Neural progenitor cell (in vitro differentiated cells): ENCODE data around the gene LRFN4. TPM values are rescaled to one million over a fixed set of nuclear protein-coding genes. Genes with fewer than 3 reads are reported as not detected.

Source experiments
- DNase-seq: peaks from one replicate; pipeline ENCODE4 v3.0.0-alpha.2; 2016; ENCODE audit warnings: low spot score
- H2AFZ ChIP-seq: fragments of 200-600 bp; sonication (generic); replicated peaks from 2 replicates; pipeline ENCODE4 v1.6.1; 2016; ENCODE audit warnings: antibody characterized with exemption
- H3F3A ChIP-seq: fragments of 200-600 bp; sonication (generic); 2 replicates; pipeline ENCODE4 v1.6.1; 2016; ENCODE audit warnings: antibody characterized with exemption, low read depth
- H3K27ac ChIP-seq: fragments of 200-600 bp; sonication (generic); 2 replicates; pipeline ENCODE4 v1.5.1; 2016; ENCODE audit warnings: mild to moderate bottlenecking
- H3K27me3 ChIP-seq: fragments of 200-600 bp; sonication (generic); 2 replicates; pipeline ENCODE4 v1.6.1; 2016; ENCODE audit warnings: mild to moderate bottlenecking, moderate library complexity
- H3K36me3 ChIP-seq: fragments of 200-600 bp; sonication (generic); 2 replicates; pipeline ENCODE4 v1.5.1; 2016
- H3K4me1 ChIP-seq: fragments of 200-600 bp; sonication (generic); 2 replicates; pipeline ENCODE4 v1.6.1; 2016; ENCODE audit warnings: mixed run types
- H3K4me2 ChIP-seq: fragments of 200-600 bp; sonication (generic); 2 replicates; pipeline ENCODE4 v1.6.1; 2016
- H3K4me3 ChIP-seq: fragments of 200-600 bp; sonication (generic); 2 replicates; pipeline ENCODE4 v1.5.1; 2016
- H3K79me2 ChIP-seq: fragments of 200-600 bp; sonication (generic); 2 replicates; pipeline ENCODE4 v1.6.1; 2016; ENCODE audit warnings: low read depth
- H3K9ac ChIP-seq: fragments of 200-600 bp; sonication (generic); 2 replicates; pipeline ENCODE4 v1.6.1; 2016
- H3K9me3 ChIP-seq: fragments of 200-600 bp; sonication (generic); 2 replicates; pipeline ENCODE4 v1.5.1; 2016; ENCODE audit warnings: low read depth
- H4K20me1 ChIP-seq: fragments of 200-600 bp; sonication (generic); 2 replicates; pipeline ENCODE4 v1.6.1; 2016; ENCODE audit warnings: low read depth
- H3K27ac Mint-ChIP-seq: 3 replicates; pipeline ENCODE4 v1.8.0; 2021; ENCODE audit warnings: mixed read lengths
- H3K27me3 Mint-ChIP-seq: 2 replicates; pipeline ENCODE4 v1.8.0; 2022; ENCODE audit warnings: low read depth, mild to moderate bottlenecking, inconsistent platforms, moderate library complexity, mixed read lengths; ENCODE audit not compliant: insufficient read depth
- H3K36me3 Mint-ChIP-seq: 3 replicates; pipeline ENCODE4 v1.8.0; 2021; ENCODE audit warnings: mixed read lengths
- H3K4me1 Mint-ChIP-seq: 3 replicates; pipeline ENCODE4 v1.8.0; 2021; ENCODE audit warnings: mixed read lengths
- H3K4me3 Mint-ChIP-seq: 3 replicates; pipeline ENCODE4 v1.8.0; 2021; ENCODE audit warnings: mild to moderate bottlenecking, moderate library complexity, mixed read lengths
- H3K9me3 Mint-ChIP-seq: 3 replicates; pipeline ENCODE4 v1.8.0; 2020; ENCODE audit warnings: mixed read lengths
- CTCF ChIP-seq: fragments of 200-600 bp; sonication (generic); IDR thresholded peaks from 2 replicates; pipeline ENCODE4 v1.5.1; 2017; ENCODE audit warnings: antibody characterized with exemption, mild to moderate bottlenecking
- EZH2 ChIP-seq: fragments of 200-600 bp; sonication (generic); IDR thresholded peaks from 2 replicates; pipeline ENCODE4 v1.6.1; 2017; ENCODE audit warnings: antibody characterized with exemption, mild to moderate bottlenecking, moderate library complexity
- EZH2phosphoT487 ChIP-seq: fragments of 200-600 bp; sonication (generic); IDR thresholded peaks from 2 replicates; pipeline ENCODE4 v1.6.1; 2017; ENCODE audit warnings: antibody characterized with exemption
- total RNA-seq: library from RNA; depleted of rRNA; stranded (reverse); fragments of >200 nt; gene quantifications from 2 replicates; pipeline ENCODE4 v1.2.3, GENCODE V29; 2015; ENCODE audit warnings: low replicate concordance

Gene LRFN4
- total RNA-seq, 1 donor from 2014 or later: 6.7 TPM

GRCh38 chr11:66887526-66887925, 30.7 kb downstream of the LRFN4 start:
- TF ChIP-seq EZH2phosphoT487: no peak
- TF ChIP-seq EZH2: no peak
- TF ChIP-seq CTCF: no peak
- Histone ChIP-seq H3K9me3 (no peaks in the 10 kb centered on the region), H3K27ac (no peak overlapping the region), H3K36me3 (no peaks in the 10 kb centered on the region), H3K4me1 (peaks cover 21% of the 10 kb centered on the region), H3K9ac (no peak overlapping the region), H2AFZ (no peak overlapping the region), H4K20me1 (peaks cover 15% of the 10 kb centered on the region), H3K4me3 (no peak overlapping the region), H3K79me2 (no peaks in the 10 kb centered on the region), H3F3A (peaks cover 19% of the 10 kb centered on the region), H3K4me2 (no peak overlapping the region), H3K27me3 (no peaks in the 10 kb centered on the region)
- H3K27me3 Mint-ChIP-seq: peaks cover 3% of the 10 kb centered on the region
- no peak for DNase-seq
- H3K4me1 Mint-ChIP-seq: peaks cover 52% of the 10 kb centered on the region
- no peaks in the 10 kb centered on the region for H3K9me3 Mint-ChIP-seq
- H3K36me3 Mint-ChIP-seq: no peaks in the 10 kb centered on the region
- H3K4me3 Mint-ChIP-seq: no peak overlapping the region
- no peak overlapping the region for H3K27ac Mint-ChIP-seq

GRCh38 chr11:66888282-66888681, 31.4 kb downstream of the LRFN4 start:
- Histone ChIP-seq H3K79me2 (no peaks in the 10 kb centered on the region), H3F3A (peaks cover 14% of the 10 kb centered on the region), H3K4me2 (no peak overlapping the region), H2AFZ (no peak overlapping the region), H4K20me1 (peaks cover 15% of the 10 kb centered on the region), H3K4me1 (peaks cover 19% of the 10 kb centered on the region), H3K9me3 (no peaks in the 10 kb centered on the region), H3K4me3 (no peak overlapping the region), H3K36me3 (no peaks in the 10 kb centered on the region), H3K27ac (no peak overlapping the region), H3K27me3 (no peaks in the 10 kb centered on the region), H3K9ac (no peak overlapping the region)
- no peaks in the 10 kb centered on the region for H3K9me3 Mint-ChIP-seq
- H3K4me1 Mint-ChIP-seq: peaks cover 51% of the 10 kb centered on the region
- H3K36me3 Mint-ChIP-seq: no peaks in the 10 kb centered on the region
- H3K4me3 Mint-ChIP-seq: no peak overlapping the region
- TF ChIP-seq EZH2phosphoT487: no peak
- TF ChIP-seq EZH2: no peak
- TF ChIP-seq CTCF: no peak
- DNase-seq: no peak
- H3K27ac Mint-ChIP-seq: peak overlapping the region; percentile 78
- H3K27me3 Mint-ChIP-seq: peaks cover 3% of the 10 kb centered on the region

GRCh38 chr11:66889960-66890359, 33.1 kb downstream of the LRFN4 start:
- peak; percentile 84 for DNase-seq
- peaks cover 51% of the 10 kb centered on the region for H3K4me1 Mint-ChIP-seq
- Histone ChIP-seq H3K36me3 (no peaks in the 10 kb centered on the region), H3K9ac (no peak overlapping the region), H3K9me3 (no peaks in the 10 kb centered on the region), H3K27ac (no peak overlapping the region), H3K4me3 (no peak overlapping the region), H3K4me1 (peaks cover 33% of the 10 kb centered on the region), H3K79me2 (no peaks in the 10 kb centered on the region), H3K27me3 (no peaks in the 10 kb centered on the region), H3F3A (peaks cover 14% of the 10 kb centered on the region), H3K4me2 (peak overlapping the region; percentile 39), H2AFZ (no peak overlapping the region), H4K20me1 (peaks cover 15% of the 10 kb centered on the region)
- peaks cover 3% of the 10 kb centered on the region for H3K27me3 Mint-ChIP-seq
- TF ChIP-seq EZH2: no peak
- no peak for TF ChIP-seq CTCF
- TF ChIP-seq EZH2phosphoT487: no peak
- H3K36me3 Mint-ChIP-seq: no peaks in the 10 kb centered on the region
- peak overlapping the region; percentile 90 for H3K27ac Mint-ChIP-seq
- H3K4me3 Mint-ChIP-seq: peak overlapping the region; percentile 53
- H3K9me3 Mint-ChIP-seq: no peaks in the 10 kb centered on the region
